ENCODE results near the gene AVPR2. TPM values are rescaled to one million over a fixed set of nuclear protein-coding genes. Genes with fewer than 3 reads are reported as not detected.

AVPR2 gene
- total and polyA plus RNA-seq, 4 donors = 0.05 TPM; not detected in 3

- TF ChIP-seq MAX (IDR thresholded peaks at IDR 0.05) = no peak
Observed at GRCh38 chrX:153955228-153955732, 50.8 kb downstream of the AVPR2 start (continued).

- H3K4me3 ChIP-seq (ENCODE audit: low read depth in 1 of 3, low read length in 3 of 3) = no peak overlapping the region
- no peaks in the 10 kb centered on the region for H3K27me3 ChIP-seq (ENCODE audit: control insufficient read depth in 4 of 4, insufficient read depth in 4 of 4, low read length in 3 of 4)
- H3K36me3 ChIP-seq (ENCODE audit: control insufficient read depth in 4 of 4, insufficient read depth in 3 of 4, low read depth in 1 of 4, low read length in 3 of 4) = peaks cover 32 to 94% (median 34%) of the 10 kb centered on the region in 4 donors
- H3K9me3 ChIP-seq (ENCODE audit: control insufficient read depth in 4 of 4, low read length in 3 of 4) = no peaks in the 10 kb centered on the region
- DNase-seq (ENCODE audit: low spot score) = no peak
- no peak overlapping the region for H3K27ac ChIP-seq (ENCODE audit: low read depth in 1 of 2, low read length in 2 of 2)
- no peak for TF ChIP-seq REST (IDR thresholded peaks at IDR 0.05)
- 93% methylated on average over 35 of the region's 35 CpGs for WGBS
- no peak overlapping the region for H3K9ac ChIP-seq (ENCODE audit: low read depth in 1 of 2, low read length in 2 of 2)
- H3K4me1 ChIP-seq (ENCODE audit: control insufficient read depth in 4 of 4, insufficient read depth in 4 of 4, low read length in 3 of 4) = no peaks in the 10 kb centered on the region
Observed at GRCh38 chrX:153956044-153956907, 51.8 kb downstream of the AVPR2 start.

Other genes starting within 250 kb of the AVPR2 start
- gene PNCK, start 230.9 kb upstream of the AVPR2 start, total RNA-seq = under 1 TPM in 1 of 2 donors, not detected in 1; 0.17 TPM
- gene PNCK, start 230.9 kb upstream of the AVPR2 start, polyA plus RNA-seq = under 1 TPM in 1 of 2 donors, not detected in 1; 0.02 TPM
- 10 to 100 TPM in 1 of 2 donors, under 1 TPM in 1; 0.84 to 44.4 TPM for gene SLC6A8, start 216.7 kb upstream of the AVPR2 start, total RNA-seq
- 1 to 10 TPM in 1 of 2 donors, under 1 TPM in 1; 0.25 to 1.9 TPM for gene SLC6A8, start 216.7 kb upstream of the AVPR2 start, polyA plus RNA-seq
- 100 to 1,000 TPM in 1 of 2 donors, 10 to 100 TPM in 1; 64.6 to 101 TPM for gene BCAP31, start 180.3 kb upstream of the AVPR2 start, total RNA-seq
- 100 to 1,000 TPM; 136 to 158 TPM for gene BCAP31, start 180.3 kb upstream of the AVPR2 start, polyA plus RNA-seq
- 10 to 100 TPM in 1 of 2 donors, 1 to 10 TPM in 1; 5.6 to 10.8 TPM for gene ABCD1, start 179.8 kb upstream of the AVPR2 start, total RNA-seq
- gene ABCD1, start 179.8 kb upstream of the AVPR2 start, polyA plus RNA-seq = 1 to 10 TPM; 4.0 to 9.6 TPM
- gene PLXNB3, start 140.4 kb upstream of the AVPR2 start, total RNA-seq = under 1 TPM; 0.42 to 0.50 TPM
- gene PLXNB3, start 140.4 kb upstream of the AVPR2 start, polyA plus RNA-seq = under 1 TPM; 0.11 to 0.69 TPM
- under 1 TPM in 1 of 2 donors, not detected in 1; 0.05 TPM for gene SRPK3, start 123.6 kb upstream of the AVPR2 start, total RNA-seq
- not detected for gene SRPK3, start 123.6 kb upstream of the AVPR2 start, polyA plus RNA-seq
- gene IDH3G, start 110.3 kb upstream of the AVPR2 start, total RNA-seq = 10 to 100 TPM; 23.3 to 30.1 TPM
- 10 to 100 TPM; 32.0 to 40.9 TPM for gene IDH3G, start 110.3 kb upstream of the AVPR2 start, polyA plus RNA-seq
- 100 to 1,000 TPM; 125 to 150 TPM for gene SSR4, start 110.0 kb upstream of the AVPR2 start, total RNA-seq
- gene SSR4, start 110.0 kb upstream of the AVPR2 start, polyA plus RNA-seq = 100 to 1,000 TPM; 458 to 459 TPM
- gene PDZD4, start 74.1 kb upstream of the AVPR2 start, total RNA-seq = 1 to 10 TPM in 1 of 2 donors, under 1 TPM in 1; 0.28 to 1.8 TPM
- gene PDZD4, start 74.1 kb upstream of the AVPR2 start, polyA plus RNA-seq = 1 to 10 TPM in 1 of 2 donors, under 1 TPM in 1; 0.15 to 1.1 TPM
- gene L1CAM, start 18.5 kb upstream of the AVPR2 start, total RNA-seq = under 1 TPM in 1 of 2 donors, not detected in 1; 0.59 TPM
- gene L1CAM, start 18.5 kb upstream of the AVPR2 start, polyA plus RNA-seq = under 1 TPM; 0.28 to 0.39 TPM
- 10 to 100 TPM; 12.5 to 28.1 TPM for gene ARHGAP4, start 21.6 kb downstream of the AVPR2 start, total RNA-seq
- 1 to 10 TPM; 3.3 to 8.0 TPM for gene ARHGAP4, start 21.6 kb downstream of the AVPR2 start, polyA plus RNA-seq
- gene NAA10, start 30.4 kb downstream of the AVPR2 start, total RNA-seq = 10 to 100 TPM; 20.5 to 30.6 TPM
- gene NAA10, start 30.4 kb downstream of the AVPR2 start, polyA plus RNA-seq = 10 to 100 TPM; 58.2 to 58.8 TPM
- gene RENBP, start 40.0 kb downstream of the AVPR2 start, total RNA-seq = 1 to 10 TPM; 7.5 to 7.9 TPM
- gene RENBP, start 40.0 kb downstream of the AVPR2 start, polyA plus RNA-seq = 1 to 10 TPM; 1.0 to 6.4 TPM
- gene HCFC1, start 67.1 kb downstream of the AVPR2 start, total RNA-seq = 10 to 100 TPM; 15.6 to 26.9 TPM
- 10 to 100 TPM in 1 of 2 donors, 1 to 10 TPM in 1; 7.9 to 12.1 TPM for gene HCFC1, start 67.1 kb downstream of the AVPR2 start, polyA plus RNA-seq
- gene TMEM187, start 68.1 kb downstream of the AVPR2 start, total RNA-seq = 1 to 10 TPM; 2.9 TPM
- gene TMEM187, start 68.1 kb downstream of the AVPR2 start, polyA plus RNA-seq = 1 to 10 TPM; 5.3 to 5.8 TPM
- 10 to 100 TPM; 17.6 to 35.6 TPM for gene IRAK1, start 115.2 kb downstream of the AVPR2 start, total RNA-seq
- gene IRAK1, start 115.2 kb downstream of the AVPR2 start, polyA plus RNA-seq = 10 to 100 TPM; 19.1 to 55.8 TPM
- 10 to 100 TPM; 11.1 to 22.0 TPM for gene MECP2, start 193.0 kb downstream of the AVPR2 start, total RNA-seq
- gene MECP2, start 193.0 kb downstream of the AVPR2 start, polyA plus RNA-seq = 1 to 10 TPM; 6.9 to 8.8 TPM
- gene OPN1LW, start 239.6 kb downstream of the AVPR2 start, total RNA-seq = not detected
- gene OPN1LW, start 239.6 kb downstream of the AVPR2 start, polyA plus RNA-seq = not detected